GM21515 (cell line): ENCODE results near the gene ARPIN.

Experiments
- ATAC-seq: cut with Tn5 transposase; IDR thresholded peaks from one replicate; pipeline ENCODE4 v1.9.1; 2021; ENCODE audit not compliant: unreplicated experiment

The ARPIN gene

DNA sequence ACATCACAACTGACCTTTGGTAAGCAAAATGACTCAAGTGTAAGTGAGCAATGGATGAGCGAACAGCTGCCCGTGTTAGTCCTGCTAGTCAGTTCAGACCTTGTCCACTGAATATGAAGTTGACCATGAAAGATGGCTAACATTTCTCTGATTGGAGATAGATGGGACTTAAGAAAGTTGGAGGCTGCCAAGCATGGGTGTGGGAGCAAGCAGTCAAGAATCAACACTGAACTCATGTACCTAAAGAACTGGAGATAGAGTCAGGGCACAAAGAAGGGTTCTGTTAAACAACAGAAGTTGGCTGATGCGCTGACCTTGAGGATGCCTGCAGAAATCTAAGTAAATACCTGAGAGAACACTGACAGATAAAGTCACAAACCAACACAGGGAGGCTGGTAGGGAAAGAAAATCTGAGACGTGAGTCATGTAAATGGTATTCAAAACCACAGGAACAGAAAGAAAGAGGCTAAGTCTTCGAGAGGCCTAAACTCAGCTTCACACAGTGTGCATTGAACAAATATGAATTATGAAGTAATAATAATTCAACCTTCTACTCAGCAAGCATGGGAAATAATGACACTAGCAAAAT lies 67.4 kb downstream of the ARPIN start:
- no peak for ATAC-seq
